Activated CD4-positive, CD25-positive, alpha-beta regulatory T cell (primary cell): Measurements from ENCODE around the gene APH1B.
"Not testable (repeated sequence)": the region's sequence is repeated elsewhere in the genome, so short reads cannot be mapped to it uniquely, and the experiment has no call there.

Experiments
- DNase-seq, 4 experiments: peaks; one replicate each; lab custom pipeline; 2025; lab: John Stamatoyannopoulos, UW

Gene APH1B

DNA sequence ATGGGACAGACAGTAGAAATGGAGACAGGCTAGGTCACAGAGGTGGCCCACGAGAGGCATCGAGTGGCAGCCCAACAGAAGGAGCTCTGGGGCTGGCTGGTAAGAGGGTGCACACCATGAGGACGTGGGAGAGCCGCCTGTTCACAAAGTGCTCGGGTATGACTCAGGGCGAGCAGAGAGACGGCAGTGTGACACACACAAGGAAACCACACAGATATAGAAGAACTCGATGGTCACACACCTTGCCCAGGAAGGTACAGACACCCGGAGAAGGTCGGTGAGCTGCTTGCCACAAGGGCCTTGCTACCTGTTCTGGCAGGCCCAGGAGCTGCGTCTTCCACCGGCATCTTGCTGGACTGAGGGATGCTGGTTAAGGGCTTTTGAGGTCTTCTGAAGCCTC, 54.1 kb downstream of the APH1B start:
- no peak for DNase-seq

GRCh38 chr15:63332367-63333124, 55.1 kb downstream of the APH1B start:
- no peak for DNase-seq

GRCh38 chr15:63334821-63335220, 57.4 kb downstream of the APH1B start:
- DNase-seq = no peak

DNA sequence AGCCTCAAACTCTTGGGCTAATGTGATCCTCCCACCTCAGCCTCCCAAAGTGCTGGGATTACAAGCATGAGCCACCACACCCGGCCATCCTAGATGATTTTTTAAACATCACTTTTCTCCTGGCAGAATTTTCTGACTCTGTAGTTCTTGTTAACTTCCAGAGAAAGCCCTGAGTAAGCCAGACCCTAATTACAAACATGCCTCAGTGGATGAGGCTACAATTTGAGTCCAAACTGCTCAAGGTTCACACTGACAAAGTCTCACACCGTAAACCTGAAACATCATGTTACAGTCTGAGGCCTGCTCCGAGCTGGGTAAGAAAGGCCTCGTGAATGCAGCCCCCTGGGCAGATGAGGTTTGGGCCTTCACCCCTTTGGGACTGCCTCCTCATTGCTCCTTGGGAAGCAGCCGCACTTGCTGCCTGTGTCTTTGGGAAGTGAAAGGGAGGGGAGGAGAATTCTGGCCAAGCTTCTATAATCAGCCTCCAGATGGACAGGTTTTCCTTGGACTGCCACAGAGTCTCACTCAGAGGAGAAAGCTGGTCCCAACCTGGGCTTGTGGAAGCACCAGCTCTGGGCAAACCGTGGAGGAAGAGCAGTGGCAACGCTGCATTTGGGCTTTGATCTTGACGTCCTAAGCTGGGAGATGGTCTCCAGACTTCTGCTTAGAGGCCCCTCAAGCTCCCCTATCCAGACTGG, 58.3 kb downstream of the APH1B start:
- no peak for DNase-seq

GRCh38 chr15:63337046-63337445, 59.6 kb downstream of the APH1B start:
- DNase-seq = no peak

DNA sequence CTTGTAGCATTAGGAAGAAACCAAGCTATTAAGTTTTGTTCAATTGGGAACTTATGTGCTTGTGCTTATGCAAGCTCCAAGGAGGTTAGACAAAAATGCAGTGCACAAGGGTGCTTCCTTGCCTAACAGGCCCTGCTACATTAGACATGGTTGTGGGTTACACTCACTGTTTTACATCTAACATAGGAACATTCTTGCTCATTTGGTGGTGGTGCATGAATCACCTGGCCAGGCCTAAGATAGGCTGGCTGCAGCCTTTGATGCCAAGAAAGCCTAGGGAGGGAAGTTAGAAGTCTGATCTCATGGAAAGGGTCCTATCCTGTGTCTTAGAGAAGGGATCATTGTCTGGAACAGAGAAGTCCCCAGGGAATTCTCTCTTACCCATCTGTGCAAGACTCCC, 60.8 kb downstream of the APH1B start:
- DNase-seq = no peak

DNA sequence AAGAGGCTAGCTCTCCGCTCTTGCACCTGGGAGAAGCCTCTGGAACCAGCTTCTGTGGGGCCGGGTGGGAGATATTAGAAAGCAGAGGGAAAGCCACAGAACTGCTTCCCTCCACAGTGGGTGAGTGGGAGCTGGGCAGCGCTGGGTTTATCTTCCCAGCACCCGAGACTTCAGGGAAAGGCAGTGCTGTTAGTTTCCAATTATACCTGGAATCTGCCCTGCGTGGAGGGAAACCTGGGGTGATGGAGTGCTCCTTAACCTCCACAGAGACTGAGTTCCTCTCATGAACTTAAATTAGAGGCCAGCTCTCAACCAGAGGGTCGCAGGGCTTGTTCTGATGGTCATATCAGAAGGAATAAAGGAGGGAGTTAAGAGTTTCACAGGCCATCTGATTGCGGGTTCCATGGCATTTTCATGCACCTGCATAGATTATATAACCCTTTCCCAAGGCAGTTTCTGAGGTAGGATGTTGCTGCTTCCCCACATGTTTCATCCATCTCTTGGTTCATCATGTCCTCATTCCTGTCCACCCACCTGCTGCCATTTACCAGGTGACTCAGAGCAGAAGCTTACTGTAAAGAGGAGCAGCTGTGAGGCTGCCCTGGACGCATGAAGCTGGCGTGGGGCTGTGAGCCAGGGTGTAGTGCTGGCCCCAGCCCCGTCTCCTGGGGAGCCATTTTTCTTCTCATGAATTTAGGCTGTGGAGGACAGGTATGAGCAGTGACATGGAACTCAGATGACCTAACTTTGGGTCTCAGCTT, 61.8 kb downstream of the APH1B start:
- no peak for DNase-seq

DNA sequence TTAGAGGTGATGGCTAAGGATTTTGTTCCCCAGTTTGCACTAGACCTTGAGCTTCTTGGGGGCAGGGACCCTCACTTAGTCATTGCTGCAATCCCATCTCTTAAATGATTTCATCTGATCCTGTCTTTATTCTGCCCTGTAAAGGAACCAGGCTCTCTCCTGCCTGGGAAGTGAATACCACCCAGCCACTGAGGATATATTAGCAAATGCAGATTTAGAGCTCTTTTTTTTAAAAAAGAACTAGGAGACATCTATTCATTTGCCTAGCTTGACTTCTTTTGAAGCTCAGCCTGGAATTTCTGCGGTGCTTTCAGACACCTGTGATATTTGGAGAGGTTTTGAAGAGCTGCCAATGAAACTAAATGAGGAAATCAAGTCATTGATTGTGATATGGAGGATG, 62.4 kb downstream of the APH1B start:
- DNase-seq = no peak

DNA sequence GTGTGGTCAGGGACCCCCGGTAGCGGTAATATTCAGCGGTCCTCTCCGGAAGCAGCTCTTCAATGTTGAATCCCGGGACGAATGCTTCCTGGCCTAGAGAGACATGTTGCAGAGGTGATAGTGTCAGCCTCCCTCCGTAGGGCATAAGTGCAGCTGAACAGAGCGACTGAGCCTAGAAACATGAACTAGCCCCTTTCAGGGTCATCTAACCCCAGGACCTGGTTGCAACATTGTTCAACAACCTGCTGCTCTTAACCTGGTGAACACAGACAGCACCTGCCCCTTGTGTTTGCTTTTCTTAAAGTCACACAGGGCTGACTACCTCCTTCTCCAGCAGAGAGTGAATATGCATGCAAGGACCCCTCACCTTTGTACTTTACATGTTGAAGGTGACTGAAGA, 62.9 kb downstream of the APH1B start:
- DNase-seq = no peak

DNA sequence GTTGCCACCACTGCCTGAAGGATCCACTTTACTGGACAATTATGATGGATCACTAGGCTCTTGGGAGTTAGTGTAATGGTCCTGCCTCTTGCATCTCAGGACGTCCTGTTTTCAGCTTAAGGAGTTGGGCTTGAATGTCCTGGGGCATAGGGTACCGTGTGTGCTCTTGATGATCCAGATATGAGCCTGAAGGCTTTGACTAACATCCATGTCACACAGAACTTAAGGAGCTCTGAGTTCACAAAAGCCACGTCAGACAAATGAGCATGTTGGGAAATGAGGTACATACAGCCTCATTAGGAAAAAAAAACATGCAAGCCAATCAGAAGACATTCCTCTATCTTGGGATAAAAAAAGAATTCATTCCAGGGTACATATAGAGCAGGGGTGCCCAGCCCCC, 63.5 kb downstream of the APH1B start:
- no peak for DNase-seq

DNA sequence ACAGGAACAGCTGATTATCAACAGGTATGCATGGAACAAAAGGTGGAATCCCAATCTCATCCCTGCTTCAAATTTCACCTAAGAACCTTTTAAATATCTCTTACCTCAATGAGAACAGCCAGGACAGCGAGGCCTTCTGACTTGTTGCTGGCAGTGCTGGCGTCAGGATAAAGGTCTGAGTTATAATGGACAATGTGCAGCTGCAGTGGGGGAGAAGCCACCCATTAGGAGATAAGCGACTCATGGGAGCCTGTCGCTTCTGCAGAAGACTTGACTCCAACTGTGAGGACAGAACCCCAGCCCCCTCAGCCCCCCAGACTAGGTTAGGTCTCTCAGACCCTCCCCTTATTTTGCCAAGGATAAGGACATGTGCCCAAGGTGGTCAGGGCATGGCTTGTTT, 64.5 kb downstream of the APH1B start:
- no peak for DNase-seq

- DNase-seq = not testable (repeated sequence)
Measured at GRCh38 chr15:63342996-63343562, 65.7 kb downstream of the APH1B start.

DNA sequence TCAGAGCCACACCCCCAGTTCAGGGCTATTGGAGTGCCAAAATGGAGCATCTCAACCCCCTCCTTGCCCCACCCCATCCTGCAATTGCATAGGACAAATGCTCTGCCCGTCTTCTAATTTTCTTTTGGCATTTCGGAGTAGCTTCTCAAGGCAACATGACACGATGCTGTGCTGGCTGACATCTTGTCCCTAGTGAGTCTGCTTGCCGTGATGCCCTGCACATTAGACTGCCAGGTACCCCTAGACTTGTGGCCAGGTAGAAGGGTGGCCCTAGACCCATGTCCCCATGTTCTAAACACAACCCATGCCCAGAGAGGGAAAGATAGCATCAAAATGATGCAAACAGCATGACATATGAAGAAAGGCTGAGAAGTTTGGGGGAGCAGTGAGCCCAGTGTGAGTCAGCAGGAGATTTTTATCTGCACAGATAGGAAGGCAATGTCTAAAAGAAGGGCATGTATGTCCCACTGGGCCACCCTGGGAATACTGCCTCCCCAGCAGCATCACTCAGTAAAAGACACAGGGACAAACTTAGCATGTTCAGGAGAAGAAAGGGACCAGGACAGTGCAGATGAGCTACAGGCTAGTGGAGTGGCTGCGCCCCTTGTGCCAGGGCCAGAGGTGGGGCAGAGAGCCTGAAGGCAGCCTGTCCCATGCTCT, 67.5 kb downstream of the APH1B start:
- no peak for DNase-seq

GRCh38 chr15:63345391-63345752, 68.0 kb downstream of the APH1B start:
- DNase-seq = no peak

DNA sequence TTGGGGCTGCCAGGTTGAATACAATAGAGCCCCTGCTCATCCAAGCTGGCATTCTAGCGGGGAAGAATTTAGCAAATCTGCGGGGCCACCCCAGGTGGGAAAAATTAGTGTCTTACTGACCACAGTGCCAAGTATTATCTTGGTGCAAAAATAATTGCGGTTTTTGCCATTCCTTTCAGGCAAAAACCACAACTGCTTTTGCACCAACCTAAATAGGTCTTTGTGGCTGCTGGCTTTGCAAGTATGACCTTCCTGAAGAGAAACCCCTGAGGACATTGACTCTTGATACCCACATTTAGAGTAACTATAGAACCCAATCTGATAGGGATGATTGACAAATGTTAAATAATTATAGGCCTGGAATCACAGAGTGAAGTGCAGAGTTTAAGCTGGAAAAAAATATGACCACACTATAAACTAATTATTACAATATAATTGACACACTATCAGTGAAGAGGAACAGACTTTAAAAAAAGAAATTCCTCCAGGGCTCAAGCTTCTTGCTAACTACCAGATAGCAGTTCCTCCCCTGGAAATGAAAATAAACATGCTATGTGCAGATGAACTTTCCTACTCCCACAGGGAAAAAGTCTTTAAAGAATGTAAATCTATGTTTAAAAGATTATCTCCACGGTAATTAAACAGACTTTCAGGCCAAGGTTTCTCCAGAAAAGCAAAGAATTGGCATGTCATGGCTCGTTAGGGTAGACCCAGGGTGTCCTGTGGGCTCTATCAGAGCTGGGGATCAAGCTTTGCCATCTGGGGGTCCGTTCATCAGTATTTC, 69.9 kb downstream of the APH1B start:
- no peak for DNase-seq

- DNase-seq = no peak
Measured at GRCh38 chr15:63348392-63348791, 71.0 kb downstream of the APH1B start.

GRCh38 chr15:63349156-63349555, 71.8 kb downstream of the APH1B start:
- DNase-seq = no peak

GRCh38 chr15:63349621-63350020, 72.2 kb downstream of the APH1B start:
- no peak for DNase-seq

- DNase-seq = no peak
Measured at GRCh38 chr15:63350178-63350621, 72.8 kb downstream of the APH1B start.

DNA sequence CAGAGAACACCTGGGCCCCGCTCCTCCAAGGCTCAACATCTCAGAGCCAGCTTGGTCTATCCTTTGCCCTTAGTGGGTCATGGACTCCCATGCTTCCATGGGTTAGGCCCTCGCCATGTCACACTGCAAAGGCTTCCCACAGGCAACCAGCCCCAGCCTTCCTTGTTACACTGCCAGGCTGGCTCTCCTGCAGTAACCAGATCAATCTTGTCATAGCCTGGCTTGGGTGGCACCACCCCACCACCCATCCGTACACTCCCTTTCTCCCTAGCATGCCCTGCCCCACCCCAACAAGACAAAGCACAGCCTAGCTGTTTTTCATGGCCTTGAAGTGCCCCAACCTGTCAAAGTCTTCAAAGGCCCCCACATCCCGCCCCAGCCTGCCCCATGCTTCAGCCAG, 73.8 kb downstream of the APH1B start:
- DNase-seq = no peak

- no peak for DNase-seq
Measured at GRCh38 chr15:63352808-63353207, 75.4 kb downstream of the APH1B start.
